Activated CD4-positive, alpha-beta T cell treated with anti-CD3 and anti-CD28 coated beads, Interleukin-10, Interleukin-2, amounts not matched to agents 100 ng/mL and 50 ng/mL, durations not matched to agents 16 hours and 8 hours (primary cell): ENCODE measurements around the gene SPATA21.
"Not testable (repeated sequence)": the region's sequence is repeated elsewhere in the genome, so short reads cannot be mapped to it uniquely, and the experiment has no call there.

Source experiments
- DNase-seq: peaks from one replicate; pipeline ENCODE4 v3.0.0-alpha.2; 2020

The SPATA21 gene, protein sequence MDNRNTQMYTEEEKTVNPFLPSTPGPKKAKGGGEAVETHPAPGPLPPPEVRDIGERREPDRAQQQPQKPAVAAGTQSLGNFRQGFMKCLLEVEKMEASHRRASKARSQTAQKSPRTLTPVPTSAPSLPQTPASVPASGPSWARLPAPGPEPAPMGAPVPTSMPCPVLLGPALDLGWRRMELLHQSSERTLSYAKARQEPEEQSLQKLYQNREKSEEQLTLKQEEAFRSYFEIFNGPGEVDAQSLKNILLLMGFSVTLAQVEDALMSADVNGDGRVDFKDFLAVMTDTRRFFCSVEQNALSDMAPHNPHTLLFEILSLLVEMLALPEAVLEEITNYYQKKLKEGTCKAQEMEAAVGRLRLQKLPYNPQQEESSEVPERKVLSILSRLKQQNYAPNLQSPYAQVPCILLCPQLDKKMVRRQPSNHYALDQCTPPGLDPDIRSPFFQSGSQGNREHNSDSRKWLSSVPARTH

DNA sequence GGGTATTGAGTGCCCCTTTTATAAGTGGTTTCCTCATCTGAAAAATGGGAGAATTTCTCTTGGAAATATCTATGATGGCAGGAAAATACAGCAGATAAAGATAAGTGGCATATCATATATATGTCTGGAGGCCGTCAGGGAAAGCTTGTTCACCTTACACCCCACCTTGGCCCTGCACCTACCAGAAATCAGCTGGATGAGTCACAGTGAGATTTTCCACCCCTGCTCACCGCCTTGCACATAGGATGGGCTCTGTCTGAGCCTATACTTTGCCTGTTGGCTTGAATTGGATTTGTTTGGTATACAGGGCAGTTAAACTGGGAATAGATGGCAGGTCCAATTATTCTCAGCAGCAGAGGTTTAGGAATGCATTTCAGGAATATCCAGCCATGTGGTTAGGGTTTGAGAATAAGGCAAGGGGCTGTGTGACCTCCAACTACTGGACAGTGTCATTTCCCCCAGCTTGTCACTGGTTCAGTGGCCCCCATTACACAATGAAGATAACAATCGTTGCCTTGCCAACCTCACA is at the start of gene SPATA21:
TSS of gene SPATA21 (minus strand) at position 479 of the 529 bp plus-strand sequence. CDS start 6,053 bp downstream, outside the sequence.
- DNase-seq: no peak

DNA sequence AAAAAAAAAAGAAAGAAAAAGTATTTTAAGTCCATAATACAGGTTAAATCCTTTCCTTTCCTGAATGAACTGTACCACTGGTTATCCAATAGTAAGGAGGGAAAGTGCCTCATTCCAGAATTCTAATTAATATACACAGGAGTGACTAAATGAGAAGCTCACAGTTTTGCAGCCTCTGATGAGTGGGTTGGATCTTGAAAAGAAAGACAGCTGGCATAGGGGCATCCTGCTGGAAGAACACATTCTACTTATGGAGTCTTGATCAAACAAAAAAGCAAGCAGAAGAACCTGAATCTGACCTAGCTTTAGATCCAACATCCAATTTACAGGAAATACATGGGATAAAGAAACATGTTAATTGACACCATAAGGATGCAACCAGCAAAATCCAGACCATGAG is 49.8 kb upstream of the SPATA21 start:
- DNase-seq: not testable (repeated sequence)

DNA sequence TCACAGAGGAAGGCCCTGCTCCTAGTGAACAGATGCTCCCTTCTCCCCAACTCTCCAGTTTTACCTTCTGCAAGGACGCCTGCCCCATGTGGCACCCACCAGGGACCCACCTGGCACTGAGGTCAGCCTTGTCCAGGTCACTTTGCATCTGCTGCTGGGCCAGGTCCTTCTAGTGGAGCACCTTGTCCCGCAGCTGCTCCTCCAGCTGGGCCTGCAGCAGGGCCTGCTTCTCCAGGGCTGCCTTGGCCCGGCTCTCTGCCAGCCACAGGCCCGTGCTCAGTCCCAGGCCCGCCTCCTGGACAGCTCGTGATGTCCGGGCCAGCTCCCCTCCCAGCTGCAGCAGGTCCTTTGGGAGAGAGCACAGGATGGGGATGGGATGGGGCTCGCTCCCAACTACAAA is 49.1 kb upstream of the SPATA21 start:
- DNase-seq: not testable (repeated sequence)

DNA sequence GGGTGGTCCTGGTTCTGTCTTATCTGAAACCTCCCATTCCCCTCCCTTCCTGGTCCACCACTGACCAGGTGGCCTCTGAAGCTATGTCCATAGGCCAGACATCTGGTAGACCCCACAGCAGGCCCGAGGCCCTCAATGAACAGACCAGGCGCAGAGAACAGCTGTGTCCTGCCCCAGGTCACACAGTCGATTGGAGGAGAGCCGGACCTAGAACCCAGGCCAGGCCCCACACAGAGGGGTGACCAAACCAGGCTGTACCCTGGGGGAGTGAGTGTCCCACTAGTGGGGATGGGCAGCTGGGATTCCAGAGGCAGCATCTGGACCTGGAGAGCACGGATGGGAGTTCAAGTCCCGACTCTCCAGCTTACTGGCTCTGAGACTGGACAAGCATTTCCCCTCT is 47.7 kb upstream of the SPATA21 start:
- DNase-seq: no peak

DNA sequence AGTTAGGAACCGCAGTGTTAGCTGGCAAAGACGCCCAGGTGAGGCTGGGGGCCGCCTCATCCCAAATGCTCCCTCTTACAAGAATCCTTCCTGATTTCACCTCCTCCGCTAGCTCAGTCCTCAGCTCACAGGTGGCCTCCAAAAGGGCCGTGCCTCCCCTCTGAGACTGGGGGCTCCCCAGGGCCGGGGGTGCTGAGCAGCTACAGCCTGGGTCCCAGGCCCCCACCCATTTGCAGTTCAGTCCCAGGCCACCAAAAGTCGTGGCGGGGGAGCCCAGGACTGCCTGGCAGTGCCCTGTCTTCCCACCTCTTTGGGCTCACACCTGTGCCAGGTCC is 47.2 kb upstream of the SPATA21 start:
- DNase-seq: no peak

DNA sequence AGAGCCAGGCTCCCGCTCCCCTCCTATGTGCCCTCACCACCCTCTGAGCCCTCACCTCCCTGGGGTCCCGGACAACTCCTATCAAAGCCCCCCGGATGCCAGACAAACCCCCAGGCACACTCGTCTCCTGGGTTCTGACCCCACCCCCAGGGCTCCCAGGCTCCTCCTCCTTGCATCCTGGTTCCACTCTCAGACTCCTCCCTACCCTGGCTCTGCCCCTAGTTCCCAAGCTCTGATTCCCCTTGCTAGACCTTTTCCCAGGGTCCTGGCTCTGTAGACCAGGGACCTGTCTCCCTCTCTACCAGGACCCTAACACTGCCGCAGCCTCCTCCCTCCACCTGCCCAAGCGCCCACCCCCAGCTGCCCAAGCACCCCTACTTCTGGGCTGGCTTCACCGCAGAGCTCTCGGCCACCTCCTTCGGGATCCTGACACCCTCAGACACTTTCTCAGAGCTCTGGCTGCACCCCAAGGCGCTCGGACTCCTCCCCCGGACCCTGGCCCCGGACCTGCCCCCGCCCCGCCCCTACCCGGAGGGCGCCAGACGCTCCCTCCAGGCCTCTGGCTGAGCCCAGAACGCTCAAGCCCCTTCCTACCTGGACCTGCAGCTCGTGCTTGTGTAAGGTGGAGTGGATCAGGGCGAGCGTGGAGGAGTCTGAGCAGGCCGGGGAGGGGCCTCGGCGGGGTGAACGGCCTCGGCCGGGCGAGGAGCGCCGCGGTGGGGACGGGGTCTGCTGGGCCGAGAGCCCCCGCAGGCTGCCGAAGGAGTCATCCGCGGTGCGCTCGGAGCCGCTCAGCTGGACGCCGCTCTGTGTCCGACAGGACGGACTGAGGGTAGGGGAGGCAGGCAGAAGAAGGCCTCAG is 46.6 kb upstream of the SPATA21 start:
- not testable (repeated sequence) for DNase-seq

DNA sequence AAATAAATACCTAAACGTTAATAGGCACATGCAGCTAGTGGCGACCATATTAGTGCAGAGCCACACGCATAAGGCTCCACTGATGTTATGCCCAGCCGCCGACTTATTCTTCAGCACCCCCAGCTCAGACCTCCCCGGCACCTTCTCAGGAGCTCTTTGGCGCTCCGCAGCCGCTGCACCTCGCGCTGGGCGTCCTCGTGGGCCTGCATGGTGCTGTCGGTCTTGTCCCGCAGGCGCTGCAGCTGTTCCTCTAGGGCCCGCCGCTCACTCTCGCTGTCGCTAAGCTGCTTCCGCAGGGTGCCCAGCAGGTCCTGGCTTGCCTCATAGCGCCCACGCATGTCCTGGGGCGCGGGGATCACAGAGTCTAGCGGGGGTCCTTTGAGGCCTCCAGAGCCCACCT is 45.9 kb upstream of the SPATA21 start:
- DNase-seq: not testable (repeated sequence)

DNA sequence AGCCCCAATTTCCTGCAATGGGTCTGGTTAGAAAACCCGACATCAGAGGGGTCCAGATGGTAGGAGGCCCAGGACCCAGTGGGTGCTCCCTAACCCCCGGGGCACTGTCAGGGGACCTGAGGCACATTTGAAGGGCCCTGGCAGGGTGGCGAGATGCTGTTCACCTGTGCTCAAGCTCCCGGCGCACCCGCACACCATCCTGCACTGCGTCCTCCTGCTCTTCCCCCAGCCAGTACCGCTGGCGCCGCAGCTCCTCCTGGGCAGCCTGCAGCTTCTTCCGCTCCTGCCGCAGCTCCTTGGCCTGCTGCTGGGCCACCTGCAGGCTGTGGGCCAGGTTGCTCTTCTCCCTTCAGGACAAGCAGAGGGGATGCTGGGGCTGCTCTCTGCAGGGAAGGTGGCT is 40.9 kb upstream of the SPATA21 start:
- no peak for DNase-seq

DNA sequence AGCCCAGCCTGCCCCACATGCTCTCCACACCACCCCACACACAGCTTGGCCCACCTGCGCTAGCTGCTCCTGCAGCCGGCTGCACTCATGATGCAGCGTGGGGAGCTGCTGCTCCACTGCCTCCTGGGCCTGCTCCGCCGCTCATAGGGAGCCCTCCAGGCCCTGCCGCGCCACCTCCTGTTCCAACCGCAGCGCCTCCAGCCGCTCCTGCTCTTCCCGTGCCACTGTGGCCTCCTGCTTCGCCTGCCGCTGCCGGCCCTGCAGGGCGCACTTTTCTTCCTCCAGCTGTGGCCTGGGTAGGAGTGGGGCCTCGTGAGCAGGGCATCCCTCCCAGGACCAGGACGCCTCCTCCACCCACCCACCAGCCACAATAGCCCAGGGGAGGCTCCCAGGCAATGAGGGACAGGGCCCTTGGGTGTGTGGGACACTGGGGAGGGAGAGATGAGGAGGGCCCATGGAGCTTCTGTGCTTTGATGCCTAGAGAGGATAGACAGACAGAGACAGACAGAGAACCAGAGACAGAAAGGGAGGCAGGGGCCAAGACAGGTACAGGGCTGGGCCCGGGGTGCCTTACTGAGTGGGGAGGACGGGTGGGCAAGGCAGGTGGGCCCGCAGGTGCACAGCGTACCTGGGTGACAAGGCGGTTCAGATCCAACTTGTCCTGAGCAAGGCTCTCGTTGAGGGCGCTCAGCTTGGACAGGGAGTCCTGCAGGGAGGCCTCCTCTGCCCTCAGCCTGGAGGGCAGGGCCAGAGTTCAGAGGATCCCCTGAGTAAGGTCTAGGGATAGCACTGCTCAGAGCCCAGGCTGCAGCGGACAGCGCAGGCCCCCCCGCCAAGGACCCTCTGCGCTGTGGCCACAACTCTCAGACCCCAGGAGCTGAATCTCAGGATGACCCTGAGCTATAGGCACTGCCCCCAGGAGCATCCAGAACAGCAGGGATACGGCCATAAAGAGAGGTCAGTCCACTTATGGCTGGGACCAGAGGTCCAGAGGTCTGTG is 38.8 kb upstream of the SPATA21 start:
- DNase-seq: not testable (repeated sequence)

DNA sequence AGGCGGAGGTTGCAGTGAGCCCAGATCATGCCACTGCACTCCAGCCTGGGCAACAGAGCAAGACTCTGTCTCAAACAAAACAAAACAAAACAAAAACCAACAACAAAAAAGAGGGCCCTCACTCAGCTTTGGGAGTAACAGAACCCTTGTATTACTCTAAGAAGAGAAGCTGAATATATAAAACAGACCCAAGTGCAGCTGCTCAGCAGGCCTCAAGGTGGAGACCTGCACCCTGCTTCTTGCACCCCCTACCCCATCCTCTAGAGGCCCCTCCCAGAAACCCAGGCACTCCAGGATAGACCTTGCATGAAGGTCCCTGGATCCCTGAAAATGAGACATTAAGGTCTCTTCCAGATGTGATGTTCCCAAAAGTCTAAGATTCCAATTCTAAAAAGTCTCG is 37.7 kb upstream of the SPATA21 start:
- peak; percentile 7 for DNase-seq

DNA sequence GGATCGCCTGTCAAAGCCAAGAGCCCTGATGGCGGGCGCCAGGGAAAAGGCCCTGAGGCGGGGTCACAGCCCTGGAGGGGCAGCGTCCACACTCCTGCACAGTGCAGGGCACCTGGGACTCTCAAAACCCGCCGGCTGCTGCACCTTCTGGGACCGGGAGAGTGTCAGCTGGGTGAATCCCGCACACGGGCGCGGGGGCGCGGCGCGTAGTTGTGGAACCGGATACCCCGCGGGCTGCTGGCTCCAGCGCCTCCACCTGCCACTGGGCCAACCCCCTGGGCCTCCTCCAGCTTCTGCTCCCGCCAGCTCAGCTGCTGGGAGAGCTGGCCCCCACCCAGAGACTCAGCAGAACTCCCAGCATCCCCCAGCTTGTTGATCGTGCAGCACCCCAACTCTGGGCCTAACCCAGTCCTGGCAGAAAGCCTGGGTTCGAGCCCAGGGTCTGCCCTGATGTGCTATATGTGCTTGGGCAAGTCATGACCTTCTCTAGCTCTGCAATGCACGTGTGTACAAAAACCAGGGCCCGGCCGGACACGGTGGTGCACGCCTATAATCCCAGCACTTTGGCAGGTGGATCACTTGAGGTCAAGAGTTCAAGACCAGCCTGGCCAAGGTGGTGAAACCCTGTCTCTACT is 37.1 kb upstream of the SPATA21 start:
- DNase-seq: no peak

DNA sequence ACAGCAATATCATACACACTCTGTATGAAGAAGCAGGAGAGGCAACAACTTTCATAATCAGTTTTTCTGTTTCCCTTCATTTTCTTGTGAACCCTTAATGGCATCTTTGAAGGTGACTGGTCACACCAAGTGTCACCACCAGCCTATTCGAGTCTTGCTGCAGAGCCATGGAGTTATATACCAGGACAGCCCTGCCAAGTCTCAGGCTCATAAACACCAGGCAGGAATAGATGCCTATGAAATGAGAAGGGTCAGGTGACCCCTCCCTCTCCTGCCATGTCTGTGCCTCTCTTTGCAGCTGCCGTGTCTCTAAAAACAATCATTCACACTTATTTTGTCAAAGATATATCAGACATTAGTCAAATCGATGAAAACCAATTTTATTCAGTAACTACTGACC is 31.3 kb upstream of the SPATA21 start:
- DNase-seq: no peak

DNA sequence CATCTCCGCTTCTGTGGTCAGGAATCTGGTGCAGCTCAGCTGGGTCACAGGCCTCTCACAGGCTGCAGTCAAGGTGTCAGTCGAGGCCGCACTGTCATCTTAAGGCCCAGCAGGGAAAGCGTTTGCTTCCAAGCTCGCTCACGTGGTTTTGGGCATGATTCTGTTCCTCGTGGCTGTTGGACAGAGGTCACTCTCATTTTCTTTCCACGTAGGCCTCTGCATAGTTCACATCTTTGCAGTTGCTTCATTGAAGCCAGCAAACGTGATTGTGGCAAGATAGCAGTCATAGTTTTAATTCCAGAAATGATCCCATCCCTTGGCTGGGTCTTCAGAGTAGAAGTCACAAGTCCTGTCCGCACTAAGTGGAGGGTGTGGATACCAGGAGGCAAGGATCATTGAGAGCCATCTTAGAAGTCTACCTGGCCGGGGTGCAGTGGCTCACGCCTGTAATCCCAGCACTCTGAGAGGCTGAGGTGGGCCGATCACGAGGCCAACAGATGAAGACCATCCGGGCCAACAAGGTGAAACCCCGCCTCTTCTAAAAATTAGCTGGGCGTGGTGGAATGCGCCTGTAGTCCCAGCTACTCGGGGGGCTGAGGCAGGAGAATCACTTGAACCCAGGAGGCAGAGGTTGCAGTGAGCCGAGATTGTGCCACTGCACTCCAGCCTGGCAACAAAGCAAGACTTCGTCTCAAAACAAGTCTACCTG is 27.8 kb upstream of the SPATA21 start:
- DNase-seq: no peak

DNA sequence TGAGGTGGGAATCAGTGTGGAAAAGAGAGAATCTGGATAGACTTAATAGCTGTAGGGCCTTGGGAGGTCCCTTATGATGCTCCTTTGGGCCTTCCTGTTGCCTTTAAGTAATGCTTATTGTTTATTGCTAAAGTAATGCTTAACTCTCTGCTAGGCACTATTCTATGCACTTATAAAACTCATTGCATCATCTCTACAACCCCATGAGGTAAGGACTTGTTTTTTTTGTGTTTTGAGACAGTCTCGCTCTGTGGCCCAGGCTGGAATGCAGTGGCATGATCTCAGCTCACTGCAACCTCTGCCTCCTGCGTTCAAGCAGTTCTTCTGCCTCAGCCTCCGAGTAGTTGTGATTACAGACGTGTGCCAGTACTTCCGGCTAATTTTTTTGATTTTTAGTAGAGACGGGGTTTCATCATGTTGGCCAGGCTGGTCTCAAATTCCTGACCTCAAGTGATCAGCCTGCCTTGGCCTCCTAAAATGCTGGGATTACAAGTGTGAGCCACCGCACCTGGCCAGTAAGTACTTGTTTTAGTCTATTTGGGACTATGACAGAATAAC is 25.6 kb upstream of the SPATA21 start:
- DNase-seq: no peak

DNA sequence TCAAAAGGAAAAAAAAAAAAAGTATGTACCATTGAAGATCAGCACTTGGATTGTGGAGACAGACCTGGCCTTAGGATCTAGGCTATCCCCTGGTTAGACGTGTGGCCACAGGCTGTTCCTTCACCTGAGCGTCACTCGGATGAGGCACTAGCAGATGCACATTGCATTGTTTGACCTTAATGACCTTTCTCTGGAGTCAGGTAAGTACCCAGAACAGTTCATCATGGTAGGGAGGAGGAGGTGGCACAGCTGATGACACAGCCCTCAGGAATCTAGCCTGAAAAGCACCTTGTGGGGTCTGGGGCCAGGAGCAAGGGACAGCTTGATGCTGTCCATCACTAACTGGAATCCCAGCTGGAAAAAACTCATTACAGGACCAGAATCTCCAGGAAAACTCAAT is 24.5 kb upstream of the SPATA21 start:
- no peak for DNase-seq

DNA sequence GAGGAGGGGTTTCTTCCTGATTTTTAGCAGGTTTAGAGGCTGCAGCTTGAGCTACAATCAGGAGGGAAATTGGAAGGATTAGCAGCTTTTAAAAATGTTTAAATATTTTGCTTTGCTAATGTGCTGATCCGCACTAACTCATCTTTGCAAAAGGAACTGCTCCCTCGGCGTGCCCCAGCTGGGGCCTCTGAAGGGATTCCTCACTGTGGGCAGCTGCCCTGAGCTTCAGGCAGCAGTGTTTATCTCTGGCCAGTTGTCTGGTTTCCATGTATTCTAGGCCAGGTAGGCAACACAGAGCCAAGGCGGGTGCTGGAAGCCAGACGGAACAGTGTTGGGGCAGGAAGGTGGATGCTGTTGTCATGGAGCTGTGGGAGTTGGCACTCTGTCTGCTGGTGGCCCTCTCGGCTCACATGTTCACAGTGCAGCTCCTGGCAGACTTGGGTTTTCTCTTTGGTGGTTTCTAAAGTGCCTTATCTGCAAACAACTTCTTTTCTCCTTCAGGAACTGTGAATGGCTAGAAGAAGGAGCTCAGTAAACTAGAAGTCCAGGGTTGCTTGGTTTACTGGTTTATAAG is 22.2 kb upstream of the SPATA21 start:
- no peak for DNase-seq

DNA sequence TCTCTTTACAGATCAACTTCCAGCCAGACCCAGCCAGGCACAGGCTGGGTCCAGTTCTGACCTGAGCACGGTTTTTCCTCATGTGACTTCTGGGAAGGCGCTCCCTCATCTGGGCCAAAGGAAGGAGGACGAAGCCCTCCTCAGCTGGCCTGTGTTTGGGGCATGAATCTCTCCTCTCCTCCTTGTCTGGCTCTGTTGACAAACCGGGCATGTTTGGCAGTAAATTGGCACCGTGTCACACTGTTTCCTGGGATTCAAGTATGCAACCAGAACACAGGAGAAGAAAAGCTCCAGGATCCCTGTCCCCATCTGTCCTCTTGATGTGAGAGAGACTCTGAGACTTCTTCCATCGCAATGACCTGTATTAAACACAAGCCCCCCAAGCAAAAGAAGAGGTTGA is 21.6 kb upstream of the SPATA21 start:
- DNase-seq: no peak

DNA sequence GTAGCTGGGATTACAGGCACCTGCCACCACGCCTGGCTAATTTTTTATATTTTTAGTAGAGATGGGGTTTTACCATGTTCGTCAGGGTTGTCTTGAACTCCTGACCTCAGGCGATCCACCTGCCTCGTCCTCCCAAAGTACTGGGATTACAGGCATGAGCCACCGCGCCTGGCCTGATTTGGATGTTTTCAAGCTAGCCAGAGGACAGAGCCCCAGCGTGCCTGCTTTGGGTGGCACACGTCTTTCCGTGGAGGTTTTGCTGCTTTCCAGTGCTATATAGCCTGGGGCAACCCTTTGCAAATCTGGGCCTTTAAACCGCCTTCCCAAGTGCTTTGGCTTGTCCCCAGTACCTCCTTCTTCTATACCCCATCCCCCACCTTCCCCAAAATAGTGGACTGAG is 18.9 kb upstream of the SPATA21 start:
- not testable (repeated sequence) for DNase-seq

DNA sequence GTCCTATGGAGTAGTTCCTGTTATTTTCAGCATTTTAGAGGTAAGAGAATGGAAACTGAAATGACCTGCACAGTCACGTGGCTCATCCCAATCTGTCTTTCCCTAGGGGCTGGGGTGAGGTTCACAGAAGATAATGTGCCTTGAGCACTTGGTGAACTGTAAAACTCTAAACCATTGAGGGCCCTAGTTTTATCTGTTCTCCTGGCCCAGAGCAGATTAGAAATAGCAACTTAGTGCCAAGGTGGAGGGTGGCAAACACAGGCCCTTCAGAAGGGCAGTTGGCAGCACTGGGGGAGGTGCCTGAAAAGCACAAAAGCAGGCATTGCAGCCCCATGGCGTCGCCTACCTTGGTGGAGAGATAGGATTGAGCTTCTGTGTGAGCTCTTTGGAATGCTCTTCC is 17.7 kb upstream of the SPATA21 start:
- not testable (repeated sequence) for DNase-seq

DNA sequence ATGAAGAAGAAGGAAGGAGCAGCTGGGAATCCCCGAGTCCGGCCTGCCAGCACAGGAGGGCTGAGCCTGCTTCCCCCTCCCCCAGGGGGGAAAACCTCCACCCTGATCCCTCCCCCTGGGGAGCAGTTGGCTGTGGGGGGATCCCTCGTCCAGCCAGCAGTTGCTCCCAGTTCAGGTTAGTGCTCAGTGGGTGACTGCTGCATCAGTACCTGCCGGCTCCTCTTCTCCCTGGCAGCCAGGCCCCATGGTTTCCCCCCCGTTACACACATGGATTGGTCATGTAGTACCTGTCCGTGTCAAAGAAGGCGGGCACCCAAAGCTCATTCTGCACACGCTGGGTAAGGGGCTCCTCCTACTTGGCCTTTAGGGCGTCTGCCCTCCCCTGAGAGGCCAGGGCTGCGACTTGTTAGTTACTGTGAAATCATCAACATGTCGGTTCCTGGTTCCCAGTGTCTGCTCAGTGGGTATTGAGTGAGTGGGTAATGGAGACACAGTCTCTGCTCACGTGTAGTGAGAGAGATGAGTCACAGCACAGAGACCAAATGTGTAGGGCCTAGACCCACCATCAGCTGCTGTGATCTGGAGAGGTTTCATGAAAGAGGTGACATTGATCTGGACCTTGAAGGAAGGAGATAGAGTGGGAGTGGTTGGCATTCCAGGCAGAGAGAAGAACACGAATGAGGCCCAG is 14.8 kb upstream of the SPATA21 start:
- no peak for DNase-seq
